NOMO-1 (cell line): ENCODE measurements around the gene C1QTNF8.

ENCODE experiments used
- DNase-seq, 2 experiments: peaks; one replicate each; lab custom pipeline; 2025; ENCODE audit not compliant: unreplicated experiment in 2 of 2; lab: John Stamatoyannopoulos, UW

The C1QTNF8 gene

DNA sequence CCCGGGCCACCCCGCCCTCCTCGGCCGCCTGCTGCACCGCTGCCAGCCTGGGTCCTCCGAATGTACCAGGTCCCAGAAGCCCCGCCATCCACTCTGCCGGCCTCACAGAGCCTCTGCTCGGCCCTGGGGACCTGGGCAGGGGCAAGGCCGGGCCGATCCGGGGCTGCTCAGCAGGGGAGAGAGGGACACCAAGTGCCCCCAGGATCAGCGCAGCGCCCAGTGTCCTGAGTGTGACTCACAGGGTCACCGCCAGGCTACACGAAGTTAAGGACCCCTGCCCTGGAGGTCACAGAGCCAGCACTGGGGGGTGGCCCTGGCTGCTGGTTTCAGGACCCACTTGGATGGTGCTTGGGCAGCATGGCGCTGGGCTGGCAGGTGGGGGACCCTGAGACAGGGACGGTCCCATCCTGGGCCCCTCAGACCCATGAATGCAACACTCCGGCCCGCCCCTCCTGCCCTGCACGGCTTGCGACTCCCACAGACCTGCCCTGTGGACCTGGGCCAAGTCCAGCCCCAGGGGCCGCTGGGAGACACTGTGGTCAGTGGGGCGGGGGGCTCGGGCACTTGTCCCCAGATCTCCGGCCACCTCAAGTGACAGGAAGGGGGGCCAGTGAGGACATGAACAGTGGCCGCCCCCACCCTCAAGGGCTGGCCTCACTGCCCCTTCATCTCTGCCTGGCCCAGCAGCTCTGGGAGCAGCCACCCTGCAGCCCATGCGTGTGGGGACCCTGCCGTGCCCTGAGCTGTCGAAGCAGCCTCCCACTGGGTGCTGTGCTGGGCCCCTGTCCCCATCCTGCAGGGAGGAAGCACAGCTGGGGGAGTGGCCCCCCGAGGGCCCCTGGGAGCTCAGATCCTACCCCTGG is 46.7 kb downstream of the C1QTNF8 start:
- DNase-seq, result no peak

DNA sequence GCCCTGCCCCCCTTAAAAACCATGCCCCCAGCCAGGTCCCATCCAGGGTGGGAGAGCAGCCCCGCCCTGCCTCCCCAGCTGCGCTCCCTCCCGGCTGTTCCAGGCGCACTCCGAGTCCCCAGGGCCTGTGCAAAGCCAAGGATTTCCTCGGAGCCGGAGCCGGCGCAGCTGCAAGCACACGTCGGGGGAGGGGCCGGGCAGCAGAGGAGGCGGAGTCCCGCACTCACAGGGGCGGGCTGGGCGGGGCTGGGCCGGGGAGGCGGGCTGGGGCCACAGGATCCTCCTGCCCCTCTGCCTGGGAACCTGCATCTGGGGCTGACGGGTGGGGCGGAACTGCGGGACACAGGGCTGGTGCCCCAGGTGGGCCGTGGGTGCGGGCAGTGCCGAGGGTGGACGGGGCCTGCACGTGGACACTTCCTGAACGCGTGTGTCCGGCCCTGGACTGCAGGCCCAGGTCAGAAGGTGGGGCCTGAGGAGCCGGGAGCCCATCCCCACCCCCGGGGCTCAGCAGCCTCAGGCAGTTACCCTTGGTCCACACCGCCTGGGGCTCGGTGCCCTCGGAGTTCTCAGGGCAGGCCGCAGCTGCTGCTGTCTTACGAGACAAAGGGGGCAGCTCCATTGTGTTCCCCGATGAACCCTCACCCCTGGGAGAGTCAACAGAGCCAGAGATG is 47.5 kb downstream of the C1QTNF8 start:
- DNase-seq, result peak in 1 of 2 experiments; percentile 4

DNA sequence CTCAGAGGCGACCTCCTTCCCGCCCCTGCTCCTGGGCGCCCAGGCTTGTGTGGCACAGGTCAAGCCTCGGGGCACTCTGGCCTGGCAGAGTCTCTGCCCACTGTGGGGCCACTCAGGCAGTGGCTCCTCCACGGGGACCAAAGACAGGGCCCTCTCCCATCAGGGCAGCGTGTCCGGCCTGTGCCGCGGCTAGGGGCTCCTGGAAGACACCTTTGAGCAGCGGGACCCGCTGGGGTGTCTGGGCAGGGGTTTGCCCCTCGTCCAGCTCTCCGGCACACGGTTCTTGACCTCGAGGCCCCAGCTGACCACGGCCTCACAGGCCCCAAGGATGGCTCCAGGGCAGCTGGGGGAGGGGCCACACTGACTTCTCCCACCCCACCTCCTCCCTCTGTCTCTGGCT is 48.2 kb downstream of the C1QTNF8 start:
- DNase-seq, result no peak

DNA sequence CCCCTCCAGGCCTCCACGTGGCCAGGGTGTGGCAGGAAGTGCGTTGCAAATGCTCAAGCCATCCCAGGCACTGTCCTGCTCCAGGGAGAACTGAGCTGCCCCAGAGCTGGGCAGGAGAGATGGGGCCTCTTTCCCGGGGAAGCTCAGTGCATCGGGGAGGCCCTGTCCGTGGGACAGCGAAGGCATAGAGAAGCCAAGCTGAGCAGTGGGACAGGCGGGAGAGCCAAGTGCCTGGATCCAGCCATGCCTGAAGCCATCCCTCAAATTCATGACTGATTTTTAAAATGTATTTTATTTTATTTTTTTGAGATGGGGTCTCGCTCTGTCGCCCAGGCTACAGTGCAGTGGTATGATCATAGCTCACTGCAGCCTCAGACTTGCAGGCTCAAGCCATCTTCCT is 48.9 kb downstream of the C1QTNF8 start:
- no peak for DNase-seq

DNA sequence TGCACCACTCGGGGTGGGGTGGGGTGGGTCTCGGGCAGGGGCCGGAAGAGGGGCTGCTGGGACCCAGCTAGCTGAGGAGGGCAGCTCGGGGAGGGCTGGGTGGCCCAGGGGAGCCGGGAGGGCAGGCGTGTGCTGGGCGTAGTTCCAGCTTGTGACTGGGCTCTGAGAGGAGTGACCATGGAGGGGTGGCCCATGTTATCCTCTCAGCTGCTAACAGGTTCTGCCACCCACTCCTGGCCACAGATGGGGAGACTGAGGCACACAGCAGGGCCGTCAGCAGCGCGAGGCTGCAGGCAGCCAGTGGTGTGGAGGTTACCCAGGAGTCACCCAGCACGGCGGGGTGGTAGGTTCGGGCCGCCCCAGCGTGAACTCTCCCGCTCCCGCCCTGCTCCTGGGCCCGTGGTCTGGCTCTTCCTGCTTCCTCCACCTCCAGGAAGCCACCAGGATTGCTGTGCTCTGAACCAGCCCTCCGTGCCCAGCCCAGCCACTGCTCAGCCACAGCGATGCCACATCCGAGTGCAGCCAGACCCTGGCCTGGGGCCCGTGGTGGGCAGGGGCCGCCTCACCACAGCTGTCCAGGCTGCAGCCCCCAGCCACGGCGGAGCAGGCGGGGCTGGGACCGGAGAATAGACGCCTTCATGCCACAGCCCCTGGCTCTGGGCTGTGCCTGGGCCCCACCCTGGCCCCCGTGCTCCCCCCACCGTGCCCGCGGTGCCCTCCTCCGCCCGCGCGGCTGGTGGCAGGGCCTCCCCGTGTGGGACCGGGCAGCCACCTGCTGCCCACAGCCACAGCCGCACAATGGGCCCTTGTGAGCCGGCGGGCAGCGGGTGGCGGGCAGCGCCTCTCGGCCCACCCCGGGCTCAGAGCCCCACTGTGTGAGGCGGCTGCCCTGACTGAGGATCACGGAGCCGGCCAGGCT is 49.8 kb downstream of the C1QTNF8 start:
- DNase-seq, result no peak

DNA sequence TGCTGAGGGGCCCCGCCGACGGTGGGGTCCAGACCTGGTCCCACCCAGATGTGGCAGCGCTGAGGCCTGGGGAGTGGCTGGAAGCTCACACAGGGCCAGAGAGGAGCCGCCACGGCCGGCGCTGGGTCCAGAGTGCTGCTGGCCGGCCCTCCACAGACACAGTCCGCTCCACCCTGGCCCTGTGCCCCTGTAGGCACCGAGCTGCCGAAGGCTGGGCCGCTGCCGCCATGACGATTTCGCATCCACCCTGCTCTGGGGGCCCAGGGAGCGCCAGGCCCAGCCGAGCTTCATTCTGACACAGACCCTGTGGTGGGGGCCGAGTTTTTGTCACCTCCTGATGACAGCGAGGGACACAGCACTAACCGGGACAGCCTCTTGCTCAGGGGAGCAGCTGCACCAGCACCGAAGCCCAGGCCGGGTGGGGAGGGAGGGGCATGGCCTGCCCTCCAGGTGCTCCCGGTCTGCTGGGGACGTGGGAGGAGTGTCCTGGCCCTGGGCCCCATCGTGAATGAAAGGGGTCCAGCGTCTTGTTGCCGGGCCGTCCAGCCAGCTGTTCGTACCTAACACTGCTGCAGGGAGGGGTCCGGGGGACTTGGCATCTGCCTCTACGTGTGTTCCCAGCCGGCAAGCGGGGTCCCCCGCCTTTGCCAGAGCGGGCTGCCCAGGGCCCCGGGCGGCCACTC is 50.6 kb downstream of the C1QTNF8 start:
- no peak for DNase-seq

DNA sequence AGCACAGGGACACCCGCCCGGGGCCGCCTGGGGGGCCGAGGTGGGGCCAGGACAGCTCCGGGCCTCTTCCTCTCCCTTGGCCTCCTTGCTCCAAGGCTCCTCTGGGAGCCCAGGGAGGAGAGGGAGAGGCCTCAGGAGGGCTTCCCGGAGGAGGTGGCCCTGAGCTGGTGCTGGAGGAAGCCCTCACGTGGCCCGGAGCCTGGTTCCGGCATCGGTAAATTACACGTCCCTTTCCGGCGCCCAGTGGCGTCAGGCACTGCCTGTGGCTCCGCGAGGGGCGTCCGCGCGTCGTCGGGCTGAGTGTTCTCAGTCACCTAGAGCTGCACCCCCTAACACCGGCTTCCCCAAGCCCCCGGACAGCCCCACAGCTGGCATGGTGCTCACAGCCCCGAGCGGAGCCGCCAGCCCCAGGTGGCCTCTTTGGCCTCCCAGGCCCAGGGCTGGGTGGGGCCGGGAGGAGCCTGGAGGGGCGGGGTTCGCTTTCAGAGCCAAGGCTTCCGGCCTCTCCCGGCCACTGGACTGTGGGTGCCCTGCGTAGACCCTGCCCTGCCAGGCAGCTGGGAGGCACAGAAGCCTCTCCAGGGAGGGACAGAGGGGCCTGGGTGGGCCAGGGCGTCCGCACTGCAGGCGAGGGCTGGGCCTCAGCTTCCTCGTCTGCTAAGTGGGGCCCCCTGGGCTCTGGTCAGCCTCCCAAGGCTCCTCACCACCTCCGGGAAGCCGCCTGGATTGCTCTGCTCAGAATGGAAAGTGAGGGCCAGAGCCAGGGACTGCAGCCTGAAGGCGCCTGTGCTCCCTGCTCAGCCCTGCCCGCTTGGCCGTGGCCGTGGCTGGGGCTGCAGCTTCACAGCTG is 51.4 kb downstream of the C1QTNF8 start:
- no peak for DNase-seq

DNA sequence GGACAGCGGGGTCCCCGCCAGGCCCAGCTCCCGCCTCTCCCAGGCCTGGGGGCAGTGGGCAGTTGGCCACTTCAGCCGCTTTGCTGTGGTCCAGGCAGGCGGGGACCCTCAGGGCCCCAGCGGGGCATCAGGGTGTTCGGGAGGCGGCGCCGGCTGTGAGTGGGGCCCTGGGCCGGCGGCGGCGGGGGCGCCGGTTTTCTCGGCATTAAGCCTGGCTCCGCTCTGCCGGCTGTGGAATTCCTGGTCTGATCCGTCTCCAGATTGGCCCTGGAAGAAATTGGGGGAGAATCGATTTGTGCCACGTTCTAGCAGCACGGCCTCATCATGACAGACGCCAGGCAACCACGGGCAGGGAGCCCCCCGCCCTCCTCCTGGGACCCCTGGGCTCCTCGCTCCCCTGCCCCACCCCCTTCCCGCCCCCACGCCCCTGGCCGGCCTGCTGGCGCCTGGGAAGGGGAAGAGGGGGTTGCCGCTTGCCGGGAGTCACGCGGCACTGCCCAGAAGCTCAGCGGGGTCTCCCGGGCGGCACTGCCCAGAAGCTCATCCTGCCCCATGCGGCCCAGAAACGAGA is 52.1 kb downstream of the C1QTNF8 start:
- DNase-seq, result no peak

DNA sequence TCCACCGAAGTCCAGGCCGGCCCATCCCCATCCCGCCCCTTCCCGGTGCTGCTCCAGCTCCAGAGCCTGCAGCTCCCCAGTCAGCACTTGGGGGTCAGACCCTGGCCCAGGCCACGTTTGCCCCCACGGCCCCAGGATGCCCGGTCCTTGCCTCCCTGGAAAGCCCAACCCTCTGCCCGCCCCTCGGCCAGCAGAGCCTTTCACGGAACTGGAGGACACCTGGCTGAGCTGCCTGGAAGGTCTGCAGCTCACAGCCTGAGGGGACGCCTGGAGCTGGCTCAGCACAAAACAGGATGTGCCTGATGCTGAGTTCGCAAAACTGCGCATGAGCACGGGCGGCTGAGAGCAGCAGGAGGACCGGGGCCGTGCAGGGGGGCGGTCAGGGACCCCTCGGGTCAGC is 53.2 kb downstream of the C1QTNF8 start:
- no peak for DNase-seq

DNA sequence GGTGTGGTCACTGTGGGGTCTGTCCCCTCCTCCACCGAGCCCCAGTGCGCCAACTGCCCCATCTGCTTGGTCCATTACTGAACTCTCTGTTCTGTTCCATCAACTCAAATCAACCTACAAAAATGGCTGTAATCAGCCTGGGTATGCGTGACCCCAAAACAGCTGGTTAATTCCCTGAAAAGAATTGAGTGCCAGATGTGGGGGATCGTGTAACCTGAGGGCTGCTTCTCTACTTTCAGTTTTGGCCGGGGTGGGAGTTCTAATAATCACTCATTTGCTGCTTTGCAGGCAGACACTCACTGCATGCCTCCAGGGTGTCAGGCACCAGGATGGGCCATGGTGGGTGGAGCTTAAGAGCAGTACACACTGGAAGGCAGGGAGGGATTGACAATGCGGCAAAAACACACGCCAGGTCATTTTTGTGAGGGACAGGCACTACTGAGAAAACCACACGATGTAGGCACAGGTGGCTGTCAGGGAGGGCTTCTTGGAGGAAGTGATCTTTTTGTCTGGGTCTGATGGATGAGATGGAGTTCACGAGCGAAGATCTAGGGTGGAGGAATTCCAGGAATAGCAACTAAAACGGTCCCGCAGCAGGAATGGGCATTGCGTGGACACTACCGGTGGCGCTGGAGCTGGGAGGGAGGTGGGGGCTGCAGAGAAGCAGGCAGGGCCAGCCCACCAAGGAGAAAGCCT is 53.8 kb downstream of the C1QTNF8 start:
- no peak for DNase-seq

DNA sequence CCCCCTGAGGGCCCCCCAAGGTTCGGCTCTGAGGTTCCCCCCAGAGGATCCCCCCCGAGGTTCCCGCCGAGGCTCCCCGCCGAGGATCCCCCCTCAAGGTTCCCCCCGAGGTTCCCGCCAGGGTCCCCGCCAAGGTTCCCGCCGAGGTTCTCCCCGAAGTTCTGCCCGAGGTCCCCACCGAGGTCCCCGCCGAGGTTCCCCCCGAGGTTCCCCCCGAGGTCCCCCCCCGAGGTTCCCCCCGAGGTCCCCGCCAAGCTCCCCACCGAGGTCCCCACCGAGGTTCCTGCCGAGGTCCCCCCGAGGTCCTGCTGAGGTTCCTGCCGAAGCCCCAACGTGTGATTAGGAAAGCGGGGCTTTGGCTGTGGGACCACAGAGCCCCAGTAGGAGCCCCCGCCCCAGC is 55.7 kb downstream of the C1QTNF8 start:
- no peak for DNase-seq

DNA sequence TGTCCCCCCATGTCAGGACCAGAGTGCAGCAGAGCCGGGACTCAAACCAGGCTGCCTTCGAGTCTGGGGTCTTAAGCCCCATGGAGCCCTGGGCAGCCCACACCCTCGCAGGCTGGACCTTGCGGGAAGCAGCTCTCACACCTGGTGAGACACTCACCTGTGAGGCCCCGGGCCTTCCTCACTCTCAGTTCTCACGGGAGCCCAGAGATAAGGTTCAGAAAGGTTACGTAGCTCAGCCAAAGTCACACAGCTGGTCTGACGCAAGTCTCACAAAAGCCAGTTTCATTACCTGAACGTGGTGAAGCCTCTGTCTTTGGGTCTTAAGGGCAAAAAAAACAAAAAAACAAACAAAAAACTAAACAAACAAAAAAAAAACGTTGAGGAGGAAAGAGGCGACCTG is 56.3 kb downstream of the C1QTNF8 start:
- no peak for DNase-seq

DNA sequence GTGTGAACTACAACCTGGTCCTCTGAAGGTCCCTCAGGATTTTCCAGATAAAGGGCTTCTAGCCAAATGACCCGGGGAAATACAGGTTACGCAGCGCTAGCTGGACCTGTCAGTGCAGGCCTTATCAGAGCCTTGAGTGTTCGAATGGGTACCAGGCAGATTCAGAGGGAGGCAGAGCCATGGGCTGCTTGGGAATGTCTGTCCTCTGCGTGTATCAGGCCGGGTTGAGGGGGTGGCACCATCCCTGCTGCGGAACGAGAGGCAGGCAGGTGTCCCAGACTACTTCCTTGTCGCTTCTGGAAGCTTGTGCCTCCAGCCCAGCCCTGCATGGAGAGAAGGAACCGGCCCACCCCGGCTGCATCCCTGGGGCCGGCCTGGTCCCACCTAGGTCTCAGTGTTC is 57.1 kb downstream of the C1QTNF8 start:
- DNase-seq, result no peak
